ENCODE measurements around the gene AMT.

Gene AMT

DNA sequence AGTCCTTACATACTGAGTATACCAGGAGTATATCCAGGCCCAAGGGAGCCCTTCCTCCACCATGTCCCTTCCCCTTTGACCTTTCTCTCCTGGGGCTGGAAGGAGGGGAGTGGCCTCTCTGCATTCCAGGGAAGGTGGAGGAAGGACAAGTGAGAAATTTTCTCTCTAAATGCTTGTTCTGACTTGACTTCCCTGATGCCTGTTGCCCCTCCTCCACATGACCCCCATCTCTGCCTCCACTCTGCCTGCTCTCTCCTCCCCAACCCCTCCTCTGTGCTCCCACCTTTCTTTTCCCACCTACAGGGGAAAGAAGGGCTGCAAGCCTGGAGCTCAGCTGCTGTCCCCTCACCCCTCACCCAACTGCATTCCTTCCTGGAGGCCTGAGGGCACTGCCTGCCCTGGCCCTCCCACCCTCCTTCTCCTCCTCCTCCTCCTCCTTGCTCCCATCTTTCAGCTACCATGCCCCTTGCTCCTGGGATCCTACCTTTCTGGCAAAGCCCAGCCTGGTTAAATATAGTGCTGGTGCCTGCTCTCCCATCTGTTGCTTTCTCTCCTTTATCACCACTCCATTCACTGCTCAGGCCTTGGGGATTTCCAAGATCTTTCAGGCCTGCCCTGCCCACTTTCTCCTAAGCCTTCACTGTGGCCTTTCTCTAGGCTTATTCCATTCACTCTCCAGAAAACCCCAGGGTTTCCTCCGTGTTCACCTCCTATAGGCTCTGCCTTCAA, 39.3 kb upstream of the AMT start:
- Histone ChIP-seq H2AFZ (no peak overlapping the region), H3K27me3 (ENCODE audit: control insufficient read depth, insufficient read depth, low read length) (no peaks in the 10 kb centered on the region), H3K9ac (no peak overlapping the region), H3K4me1 (no peaks in the 10 kb centered on the region), H3K4me3 (ENCODE audit: low read depth, low read length) (no peak overlapping the region), H3K4me2 (ENCODE audit: low read length) (no peak overlapping the region), H3K27ac (no peak overlapping the region), H3K36me3 (ENCODE audit: control insufficient read depth, insufficient read depth, low read length) (no peaks in the 10 kb centered on the region), H3K9me3 (ENCODE audit: control insufficient read depth, low read length) (no peaks in the 10 kb centered on the region), H3K79me2 (no peaks in the 10 kb centered on the region)
- TF ChIP-seq, protein P1, sequence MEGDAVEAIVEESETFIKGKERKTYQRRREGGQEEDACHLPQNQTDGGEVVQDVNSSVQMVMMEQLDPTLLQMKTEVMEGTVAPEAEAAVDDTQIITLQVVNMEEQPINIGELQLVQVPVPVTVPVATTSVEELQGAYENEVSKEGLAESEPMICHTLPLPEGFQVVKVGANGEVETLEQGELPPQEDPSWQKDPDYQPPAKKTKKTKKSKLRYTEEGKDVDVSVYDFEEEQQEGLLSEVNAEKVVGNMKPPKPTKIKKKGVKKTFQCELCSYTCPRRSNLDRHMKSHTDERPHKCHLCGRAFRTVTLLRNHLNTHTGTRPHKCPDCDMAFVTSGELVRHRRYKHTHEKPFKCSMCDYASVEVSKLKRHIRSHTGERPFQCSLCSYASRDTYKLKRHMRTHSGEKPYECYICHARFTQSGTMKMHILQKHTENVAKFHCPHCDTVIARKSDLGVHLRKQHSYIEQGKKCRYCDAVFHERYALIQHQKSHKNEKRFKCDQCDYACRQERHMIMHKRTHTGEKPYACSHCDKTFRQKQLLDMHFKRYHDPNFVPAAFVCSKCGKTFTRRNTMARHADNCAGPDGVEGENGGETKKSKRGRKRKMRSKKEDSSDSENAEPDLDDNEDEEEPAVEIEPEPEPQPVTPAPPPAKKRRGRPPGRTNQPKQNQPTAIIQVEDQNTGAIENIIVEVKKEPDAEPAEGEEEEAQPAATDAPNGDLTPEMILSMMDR (IDR thresholded peaks at IDR 0.05) = no peak

DNA sequence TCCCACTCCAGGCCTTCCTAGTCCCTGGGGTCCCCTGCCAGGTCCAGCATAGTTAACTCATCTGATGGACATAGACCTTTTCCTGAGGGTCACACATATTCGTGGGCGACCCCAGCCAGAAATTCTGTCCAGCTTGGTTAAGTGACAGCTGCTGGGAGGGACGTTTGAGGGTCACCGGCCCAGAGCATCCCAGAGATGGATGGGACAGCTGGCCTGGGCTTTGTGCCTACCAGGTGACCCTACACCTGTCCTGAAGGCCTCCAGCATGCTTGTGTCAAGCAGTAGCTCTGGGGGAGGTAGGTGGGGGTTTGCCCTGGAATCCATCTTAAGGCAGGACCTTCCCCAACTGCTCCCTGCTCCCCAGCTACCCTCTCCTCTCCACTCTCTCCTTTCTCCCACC, 38.7 kb upstream of the AMT start:
- Histone ChIP-seq H3K36me3 (ENCODE audit: control insufficient read depth, insufficient read depth, low read length) (no peaks in the 10 kb centered on the region), H3K4me1 (no peaks in the 10 kb centered on the region), H3K79me2 (no peaks in the 10 kb centered on the region), H3K27ac (no peak overlapping the region), H3K9ac (no peak overlapping the region), H3K27me3 (ENCODE audit: control insufficient read depth, insufficient read depth, low read length) (no peaks in the 10 kb centered on the region), H3K4me2 (ENCODE audit: low read length) (no peak overlapping the region), H3K9me3 (ENCODE audit: control insufficient read depth, low read length) (no peaks in the 10 kb centered on the region), H3K4me3 (ENCODE audit: low read depth, low read length) (no peak overlapping the region), H2AFZ (no peak overlapping the region)
- TF ChIP-seq, protein P1 (IDR thresholded peaks at IDR 0.05) = no peak

DNA sequence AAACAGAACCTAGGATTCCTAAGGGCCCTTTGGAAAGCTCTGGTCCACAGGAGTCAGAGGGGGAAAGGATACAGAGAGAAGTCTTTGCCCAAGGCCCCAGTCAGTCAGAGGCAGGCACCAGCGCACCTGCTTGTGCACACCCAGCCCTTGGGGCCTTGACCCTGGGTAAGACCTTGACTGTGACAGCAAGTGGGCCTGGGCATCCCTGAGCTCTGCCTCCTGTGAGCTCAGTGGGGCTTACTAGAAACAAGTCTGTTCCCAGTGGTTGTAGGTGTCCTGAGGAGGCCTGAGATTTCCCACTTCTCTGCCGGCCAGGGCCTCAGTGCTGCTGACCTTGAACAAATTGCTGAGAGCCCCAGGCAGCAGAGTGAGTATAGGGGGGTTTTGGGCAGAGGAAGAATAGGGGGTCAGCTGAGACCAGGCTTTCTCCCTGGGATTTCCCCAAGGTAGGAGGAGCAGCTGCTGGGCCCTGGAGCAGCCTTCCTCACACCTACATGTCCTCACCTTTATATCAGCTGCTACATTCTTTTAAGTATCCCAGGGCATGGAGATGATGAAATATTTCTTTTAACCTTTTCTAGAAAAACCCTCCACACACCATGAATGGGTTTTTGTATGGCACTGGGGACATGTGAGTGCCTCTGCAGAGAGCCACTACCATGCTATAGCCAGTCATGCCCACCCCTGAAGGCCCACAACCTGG, 38.1 kb upstream of the AMT start:
- Histone ChIP-seq H3K9ac (no peak overlapping the region), H3K4me3 (ENCODE audit: low read depth, low read length) (no peak overlapping the region), H3K79me2 (no peaks in the 10 kb centered on the region), H2AFZ (no peak overlapping the region), H3K4me1 (no peaks in the 10 kb centered on the region), H3K27ac (no peak overlapping the region), H3K36me3 (ENCODE audit: control insufficient read depth, insufficient read depth, low read length) (no peaks in the 10 kb centered on the region), H3K9me3 (ENCODE audit: control insufficient read depth, low read length) (no peaks in the 10 kb centered on the region), H3K27me3 (ENCODE audit: control insufficient read depth, insufficient read depth, low read length) (no peaks in the 10 kb centered on the region), H3K4me2 (ENCODE audit: low read length) (no peak overlapping the region)
- TF ChIP-seq, protein P1 (IDR thresholded peaks at IDR 0.05) = no peak

DNA sequence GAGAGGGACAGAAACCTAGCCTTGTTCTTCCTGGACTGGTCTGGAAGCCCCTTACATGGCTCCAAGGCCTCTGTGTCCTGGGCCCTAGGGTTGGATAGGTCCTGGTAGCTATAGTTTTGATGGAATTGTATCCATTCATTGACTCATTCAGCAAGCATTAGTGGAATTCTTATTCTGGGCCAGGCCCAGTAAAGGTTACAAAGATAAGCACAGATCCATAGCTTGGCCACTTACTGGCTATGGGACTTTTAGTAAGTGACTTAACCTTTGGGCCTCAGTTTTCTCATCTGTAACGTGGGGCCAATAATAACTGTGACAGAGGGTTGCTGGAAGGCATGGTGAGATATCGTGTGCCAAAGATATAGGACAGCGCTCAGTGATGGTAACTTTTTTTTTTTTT, 34.2 kb upstream of the AMT start:
- Histone ChIP-seq H2AFZ (no peak overlapping the region), H3K27ac (no peak overlapping the region), H3K4me1 (no peaks in the 10 kb centered on the region)

More for the DNA sequence above, 34.2 kb upstream of the AMT start:
- TF ChIP-seq, protein P1 (IDR thresholded peaks at IDR 0.05) = no peak
- Histone ChIP-seq H3K27me3 (ENCODE audit: control insufficient read depth, insufficient read depth, low read length) (no peaks in the 10 kb centered on the region), H3K79me2 (no peaks in the 10 kb centered on the region), H3K4me3 (ENCODE audit: low read depth, low read length) (no peak overlapping the region), H3K4me2 (ENCODE audit: low read length) (no peak overlapping the region), H3K36me3 (ENCODE audit: control insufficient read depth, insufficient read depth, low read length) (no peaks in the 10 kb centered on the region), H3K9me3 (ENCODE audit: control insufficient read depth, low read length) (no peaks in the 10 kb centered on the region), H3K9ac (no peak overlapping the region)

Data from parathyroid adenoma (tissue), 2 donors.